Endothelial cell of umbilical vein (primary cell): Measurements from ENCODE around the gene GRXCR1. TPM values are rescaled to one million over a fixed set of nuclear protein-coding genes. Genes with fewer than 3 reads are reported as not detected.

Source experiments
- BruUV-seq: library from RNA; stranded (reverse); fragments of 400-500 nt; replicated peaks from 2 replicates; lab custom pipeline; 2021; lab: Mats Ljungman, UMichigan
- CTCF ChIA-PET: fragments of 300-600, 350-600 bp; sonication (Branson Sonifier 250); formaldehyde crosslinking; loops from one replicate; lab custom pipeline; 2021; ENCODE audit warnings: antibody characterized with exemption, inconsistent platforms; lab: Charles Lee
- POLR2A ChIA-PET: fragments of 300-600, 350-600 bp; sonication (Branson Sonifier 250); formaldehyde crosslinking; loops from one replicate; lab custom pipeline; 2021; ENCODE audit warnings: antibody characterized with exemption, inconsistent platforms; lab: Charles Lee
- DNase-seq: peaks from one replicate; pipeline ENCODE4 v3.0.0-alpha.2; 2011; ENCODE audit warnings: low read depth, low spot score
- FAIRE-seq: peaks from 2 replicates; lab custom pipeline; 2011; peaks lifted over from hg19 to GRCh38; lab: Jason Lieb, UNC
- H2AFZ ChIP-seq: 2 replicates; pipeline ENCODE4 v1.6.0; 2012; ENCODE audit warnings: low read depth, low read length, control low read depth, inconsistent platforms
- H3K27ac ChIP-seq: 2 replicates; pipeline ENCODE4 v1.5.1; 2011; ENCODE audit warnings: low read depth, mild to moderate bottlenecking, control low read depth, low read length, moderate library complexity; ENCODE audit not compliant: insufficient read depth
- H3K27me3 ChIP-seq, 2 experiments: 2 replicates each; pipeline versions ENCODE4 v1.6.0 to v1.6.1; 2011; ENCODE audit warnings: low read length in 2 of 2, mixed read lengths in 1 of 2; ENCODE audit not compliant: control insufficient read depth in 2 of 2, insufficient read depth in 2 of 2
- H3K36me3 ChIP-seq, 2 experiments: 2 replicates in 1 of 2; 3 replicates in 1 of 2; pipeline ENCODE4 v1.5.1; 2011; ENCODE audit warnings: low read length in 2 of 2, mild to moderate bottlenecking in 1 of 2, moderate library complexity in 1 of 2; ENCODE audit not compliant: control insufficient read depth in 2 of 2, insufficient read depth in 2 of 2; ENCODE audit errors: extremely low read depth in 1 of 2
- H3K4me1 ChIP-seq: 3 replicates; pipeline ENCODE4 v1.5.1; 2011; ENCODE audit warnings: mild to moderate bottlenecking, low read length; ENCODE audit not compliant: control insufficient read depth, insufficient read depth; ENCODE audit errors: extremely low read depth
- H3K4me2 ChIP-seq: 2 replicates; pipeline ENCODE4 v1.6.1; 2011; ENCODE audit warnings: low read length, control low read depth, mixed read lengths; ENCODE audit not compliant: insufficient read depth
- H3K4me3 ChIP-seq, 3 experiments: fragments of 200-600 bp in 1 of 3; sonication (generic), shearing (Covaris generic) in 1 of 3; replicated peaks in 1 of 3; 2 replicates each; pipeline ENCODE4 v1.5.1; 2011 to 2016; ENCODE audit warnings: control low read depth in 3 of 3, low read length in 3 of 3, mild to moderate bottlenecking in 2 of 3, inconsistent platforms in 1 of 3, low read depth in 1 of 3, moderate library complexity in 1 of 3; ENCODE audit not compliant: insufficient read depth in 1 of 3
- H3K79me2 ChIP-seq: 2 replicates; pipeline ENCODE4 v1.6.0; 2012; ENCODE audit warnings: low read length, inconsistent platforms; ENCODE audit not compliant: control insufficient read depth, insufficient read depth
- H3K9ac ChIP-seq: replicated peaks from 2 replicates; pipeline ENCODE3; 2011; ENCODE audit warnings: low read length, control low read depth; ENCODE audit not compliant: insufficient read depth; ENCODE audit errors: extremely low read depth
- H3K9me1 ChIP-seq: replicated peaks from 3 replicates; pipeline ENCODE4 v1.6.0; 2011; ENCODE audit warnings: mild to moderate bottlenecking, low read length; ENCODE audit not compliant: control insufficient read depth, insufficient read depth; ENCODE audit errors: extremely low read depth
- H3K9me3 ChIP-seq: replicated peaks from 2 replicates; pipeline ENCODE4 v1.5.1; 2012; ENCODE audit warnings: low read length, inconsistent platforms; ENCODE audit not compliant: control insufficient read depth, insufficient read depth
- H4K20me1 ChIP-seq: replicated peaks from 2 replicates; pipeline ENCODE3; 2011; ENCODE audit warnings: mild to moderate bottlenecking, low read length; ENCODE audit not compliant: control insufficient read depth, insufficient read depth; ENCODE audit errors: extremely low read depth
- CTCF ChIP-seq, 2 donors: IDR thresholded peaks; 1 replicate in 1 of 2; 2 replicates in 1 of 2; pipeline ENCODE4 v1.5.1; 2011; ENCODE audit warnings: low read length in 2 of 2, mild to moderate bottlenecking in 2 of 2, moderate library complexity in 2 of 2, control low read depth in 1 of 2, inconsistent platforms in 1 of 2, low read depth in 1 of 2; ENCODE audit not compliant: insufficient read depth in 1 of 2; ENCODE audit errors: extremely low read depth in 1 of 2
- FOS ChIP-seq: IDR thresholded peaks from 2 replicates; pipeline ENCODE4 v1.6.1; 2011; ENCODE audit warnings: mild to moderate bottlenecking, low read length, moderate library complexity, borderline replicate concordance; ENCODE audit not compliant: insufficient read depth
- GATA2 ChIP-seq: IDR thresholded peaks from 2 replicates; pipeline ENCODE4 v1.7.0; 2011; ENCODE audit warnings: low read depth, mild to moderate bottlenecking, moderate library complexity, mixed read lengths, low read length; ENCODE audit not compliant: insufficient read length, insufficient read depth
- JUN ChIP-seq: IDR thresholded peaks from 2 replicates; pipeline ENCODE4 v1.6.1; 2011; ENCODE audit warnings: borderline replicate concordance, low read depth; ENCODE audit not compliant: insufficient read length, insufficient read depth
- MAX ChIP-seq: IDR thresholded peaks from 2 replicates; pipeline ENCODE4 v1.6.1; 2011; ENCODE audit not compliant: insufficient read depth, insufficient read length
- MYC ChIP-seq: IDR thresholded peaks from one replicate; pipeline ENCODE4 v1.6.1; 2011; ENCODE audit warnings: mild to moderate bottlenecking, low read depth, low read length
- POLR2A ChIP-seq: IDR thresholded peaks from 2 replicates; pipeline ENCODE4 v1.6.1; 2012; ENCODE audit warnings: low read depth, mild to moderate bottlenecking, control low read depth, low read length
- POLR2AphosphoS5 ChIP-seq: IDR thresholded peaks from 2 replicates; pipeline ENCODE4 v1.6.1; 2012; ENCODE audit warnings: low read depth, mild to moderate bottlenecking, control low read depth, low read length, moderate library complexity; ENCODE audit not compliant: insufficient read depth
- dilution Hi-C: fragments of 300-500 bp; cut with MboI; formaldehyde crosslinking; loops from one replicate; pipeline ENCODE4 v1.15.0; 2019; ENCODE audit warnings: low sequenced_read_pairs; ENCODE audit not compliant: extremely low pct_ligation_motif_present
- intact Hi-C: fragments of 100-400 bp; cut with micrococcal nuclease; formaldehyde crosslinking; loops from one replicate; pipeline ENCODE4 v1.10.0; 2022
- polyA plus RNA-seq, 4 experiments: library from polyadenylated mRNA; depleted of rRNA in 3 of 4; stranded (reverse) in 3 of 4; unstranded in 1 of 4; fragments of >200 nt; gene quantifications; 2 replicates each; pipeline versions ENCODE4 v1.2.1 to v1.2.3, GENCODE V29; 2011 to 2012; ENCODE audit warnings: missing spikeins in 1 of 4
- total RNA-seq: library from RNA; stranded (reverse); gene quantifications from 2 replicates; pipeline ENCODE4 v1.2.3, GENCODE V29; 2021

Gene GRXCR1
- total and polyA plus RNA-seq, 2 donors (not counting 3 experiments of a cell fraction or from before 2014, with no cell fraction given): not detected

- Histone ChIP-seq H3K36me3 (no peaks in the 10 kb centered on the region), H3K4me2 (no peak overlapping the region), H3K9me3 (no peaks in the 10 kb centered on the region), H4K20me1 (no peaks in the 10 kb centered on the region), H3K4me3 (no peak overlapping the region), H2AFZ (no peak overlapping the region), H3K79me2 (no peaks in the 10 kb centered on the region), H3K9ac (no peak overlapping the region), H3K4me1 (no peaks in the 10 kb centered on the region), H3K27me3 (no peaks in the 10 kb centered on the region), H3K9me1 (no peaks in the 10 kb centered on the region), H3K27ac (no peak overlapping the region)
- intact Hi-C loops (no loop called here), dilution Hi-C loops (no loop called here)
- no peak for TF ChIP-seq GATA2
- no peak for TF ChIP-seq POLR2AphosphoS5
- TF ChIP-seq MAX: no peak
- peak; percentile 2 for TF ChIP-seq JUN
- ChIA-PET POLR2A (no interaction called here), CTCF (no interaction called here)
- FAIRE-seq (no peak), DNase-seq (no peak)
- BruUV-seq: no TSS peak
These were observed 36.7 kb upstream of the GRXCR1 start for GRCh38 chr4:42855779-42856178.

GRCh38 chr4:42865572-42866189 lies 26.8 kb upstream of the GRXCR1 start:
- BruUV-seq: no TSS peak
- TF ChIP-seq JUN (no peak), POLR2A (no peak), POLR2AphosphoS5 (no peak), FOS (no peak), MYC (no peak), CTCF (IDR thresholded peaks at IDR 0.05; ENCODE audit: extremely low read depth in 1 of 2, insufficient read depth in 1 of 2, low read depth in 1 of 2, low read length in 2 of 2) (peak; percentile 51 to 64)
- Histone ChIP-seq H3K4me3 (no peak overlapping the region), H3K4me1 (no peaks in the 10 kb centered on the region), H3K4me2 (no peak overlapping the region), H3K9me3 (no peaks in the 10 kb centered on the region), H3K79me2 (no peaks in the 10 kb centered on the region), H3K9ac (no peak overlapping the region), H3K9me1 (no peaks in the 10 kb centered on the region), H2AFZ (no peak overlapping the region), H3K27ac (no peak overlapping the region), H3K27me3 (no peaks in the 10 kb centered on the region), H3K36me3 (no peaks in the 10 kb centered on the region), H4K20me1 (no peaks in the 10 kb centered on the region)
- intact Hi-C loops (loop anchor here (1.0 kb wide), 1 partner anchor 297 kb away; no protein-coding TSS in a partner anchor), dilution Hi-C loops (no loop called here)
- FAIRE-seq: peak; percentile 93
- ChIA-PET CTCF (interaction anchor here (0.9 to 5.4 kb wide), 3 partner anchors 297 to 346 kb away, joined by 4 to 93 read pairs (median 18); no protein-coding TSS in a partner anchor), POLR2A (no interaction called here)
- peak; percentile 35 for DNase-seq
